Activated naive CD4-positive, alpha-beta T cell treated with anti-CD3 and anti-CD28 coated beads, Interleukin-2, amount 50 U/mL, for 72 hours (primary cell): Measurements from ENCODE around the gene FTCD. TPM values are rescaled to one million over a fixed set of nuclear protein-coding genes. Genes with fewer than 3 reads are reported as not detected.
"Not testable (repeated sequence)": the region's sequence is repeated elsewhere in the genome, so short reads cannot be mapped to it uniquely, and the experiment has no call there.

Source experiments
- ATAC-seq, 2 donors: fragments of 150-1000 bp; cut with Tn5 transposase; 2 replicates each; pipeline ENCODE4 v1.10.0; 2021; ENCODE audit warnings: mild to moderate bottlenecking in 2 of 2, moderate library complexity in 2 of 2
- DNase-seq, 2 donors: peaks; one replicate each; pipeline ENCODE4 v3.0.0; 2021 to 2022; ENCODE audit warnings: low spot score in 2 of 2
- H3K27ac Mint-ChIP-seq, 2 donors: one replicate each; pipeline ENCODE4 v1.8.0; 2022; ENCODE audit warnings: mild to moderate bottlenecking in 2 of 2, mixed read lengths in 2 of 2
- H3K36me3 Mint-ChIP-seq, 2 donors: one replicate each; pipeline ENCODE4 v1.8.0; 2022; ENCODE audit warnings: mixed read lengths in 2 of 2
- H3K9me3 Mint-ChIP-seq, 2 donors: one replicate each; pipeline ENCODE4 v1.8.0; 2022; ENCODE audit warnings: mixed read lengths in 2 of 2
- total RNA-seq, 2 donors: library from RNA; stranded (reverse); gene quantifications; one replicate each; pipeline ENCODE4 v1.2.3, GENCODE V29; 2022

FTCD gene
- total RNA-seq, 2 donors from 2014 or later, result 0.21 to 0.39 TPM

DNA sequence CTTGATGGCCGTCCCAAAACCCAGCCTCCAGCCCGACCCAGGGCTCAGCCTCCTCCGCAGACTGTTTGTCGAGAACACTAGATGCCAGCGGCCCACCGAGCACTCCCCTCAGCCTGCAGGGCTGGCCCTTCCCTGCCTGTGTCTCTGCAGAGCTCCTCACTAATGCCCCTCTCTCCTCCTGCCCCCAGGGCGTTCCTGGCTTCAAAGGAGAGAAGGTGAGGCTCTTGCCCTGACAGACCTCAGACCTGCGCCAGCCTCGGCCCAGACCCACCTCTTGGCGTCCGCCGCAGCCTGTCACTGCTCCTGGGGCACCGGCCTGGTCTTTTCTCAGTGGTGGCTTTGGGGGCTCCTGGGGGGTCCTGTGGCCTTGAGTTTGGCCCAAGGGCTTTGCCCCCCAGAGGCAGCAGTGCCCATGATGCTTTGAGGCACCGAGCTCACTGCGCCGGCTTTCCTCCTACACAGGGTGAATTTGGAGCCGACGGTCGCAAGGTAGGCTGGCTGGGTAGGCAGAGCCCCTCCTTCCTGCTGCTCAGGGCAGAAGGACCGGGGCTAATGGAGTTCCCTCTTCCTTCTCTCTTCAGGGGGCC lies 39.1 kb downstream of the FTCD start:
- Mint-ChIP-seq H3K27ac (no peak overlapping the region), H3K9me3 (no peaks in the 10 kb centered on the region), H3K36me3 (peaks cover 0 to 17% of the 10 kb centered on the region in 2 donors)
- ATAC-seq (no peak), DNase-seq (no peak)

DNA sequence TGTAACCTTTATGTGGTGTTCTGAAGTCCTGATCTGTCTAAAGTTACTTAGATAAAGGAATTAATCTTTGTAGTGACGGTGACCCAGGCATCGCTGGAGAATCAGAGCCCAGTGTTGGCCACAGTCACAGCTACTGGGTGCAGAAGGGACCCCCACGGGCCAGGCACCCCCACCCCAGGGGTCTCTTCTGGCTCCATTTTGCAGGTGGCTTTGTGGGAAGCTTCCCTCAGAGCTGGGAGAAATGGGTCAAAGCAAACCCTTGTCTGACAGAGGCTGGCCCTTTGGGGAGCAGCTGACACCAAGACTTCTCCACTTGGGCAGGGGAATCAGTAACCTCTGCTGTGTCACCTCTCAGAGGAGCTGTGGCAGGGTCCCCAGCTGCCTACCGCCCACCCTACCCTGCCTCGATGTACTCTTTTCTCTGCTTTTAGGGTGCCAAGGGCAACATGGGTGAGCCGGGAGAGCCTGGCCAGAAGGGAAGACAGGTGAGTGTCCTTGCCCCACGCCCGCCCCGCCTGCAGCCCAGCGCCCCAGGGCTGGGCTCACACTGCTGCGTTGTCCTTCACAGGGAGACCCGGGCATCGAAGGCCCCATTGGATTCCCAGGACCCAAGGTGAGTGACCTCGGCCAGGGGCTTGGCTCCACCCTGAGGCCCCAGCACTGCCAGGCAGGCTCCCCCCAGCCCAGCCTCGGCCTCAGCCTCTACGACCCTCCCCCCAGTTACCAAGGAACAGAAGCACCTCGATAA lies 39.8 kb downstream of the FTCD start:
- H3K36me3 Mint-ChIP-seq, result peaks cover 0 to 17% of the 10 kb centered on the region in 2 donors
- no peaks in the 10 kb centered on the region for H3K9me3 Mint-ChIP-seq
- no peak for ATAC-seq
- no peak overlapping the region for H3K27ac Mint-ChIP-seq
- DNase-seq, result no peak

- no peaks in the 10 kb centered on the region for H3K9me3 Mint-ChIP-seq
- no peak for DNase-seq
These were observed 40.4 kb downstream of the FTCD start for GRCh38 chr21:46114963-46115362.

GRCh38 chr21:46113497-46114176 lies 41.7 kb downstream of the FTCD start:
- ATAC-seq (no peak), DNase-seq (no peak)
- Mint-ChIP-seq H3K9me3 (no peaks in the 10 kb centered on the region), H3K27ac (no peak overlapping the region), H3K36me3 (peaks cover 0 to 17% of the 10 kb centered on the region in 2 donors)

More at GRCh38 chr21:46114963-46115362, 40.4 kb downstream of the FTCD start:
- Mint-ChIP-seq H3K36me3 (peaks cover 0 to 17% of the 10 kb centered on the region in 2 donors), H3K27ac (no peak overlapping the region)
- ATAC-seq, result no peak

- DNase-seq, result peak in 1 of 2 donors; percentile 48
- ATAC-seq, result no peak
These were observed 42.6 kb downstream of the FTCD start for GRCh38 chr21:46112725-46113215.

DNA sequence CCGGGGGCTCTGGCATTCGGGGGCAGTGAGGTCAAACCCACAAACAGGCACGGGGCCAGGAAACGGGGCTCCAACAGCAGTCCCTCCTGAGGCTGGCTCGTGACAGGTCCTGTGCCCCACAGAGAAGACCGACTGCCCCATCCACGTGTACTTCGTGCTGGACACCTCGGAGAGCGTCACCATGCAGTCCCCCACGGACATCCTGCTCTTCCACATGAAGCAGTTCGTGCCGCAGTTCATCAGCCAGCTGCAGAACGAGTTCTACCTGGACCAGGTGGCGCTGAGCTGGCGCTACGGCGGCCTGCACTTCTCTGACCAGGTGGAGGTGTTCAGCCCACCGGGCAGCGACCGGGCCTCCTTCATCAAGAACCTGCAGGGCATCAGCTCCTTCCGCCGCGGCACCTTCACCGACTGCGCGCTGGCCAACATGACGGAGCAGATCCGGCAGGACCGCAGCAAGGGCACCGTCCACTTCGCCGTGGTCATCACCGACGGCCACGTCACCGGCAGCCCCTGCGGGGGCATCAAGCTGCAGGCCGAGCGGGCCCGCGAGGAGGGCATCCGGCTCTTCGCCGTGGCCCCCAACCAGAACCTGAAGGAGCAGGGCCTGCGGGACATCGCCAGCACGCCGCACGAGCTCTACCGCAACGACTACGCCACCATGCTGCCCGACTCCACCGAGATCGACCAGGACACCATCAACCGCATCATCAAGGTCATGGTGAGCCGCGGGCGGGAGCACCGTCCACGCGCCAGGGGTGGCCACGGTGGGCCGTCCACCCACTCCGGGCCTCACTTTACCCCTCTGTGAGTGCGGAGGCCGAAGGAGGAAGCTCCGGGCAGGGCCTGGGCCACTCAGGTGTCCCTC lies 43.3 kb downstream of the FTCD start:
- no peak for ATAC-seq
- H3K27ac Mint-ChIP-seq, result no peak overlapping the region
- peak in 1 of 2 donors; percentile 42 for DNase-seq

More at GRCh38 chr21:46112725-46113215, 42.6 kb downstream of the FTCD start:
- Mint-ChIP-seq H3K36me3 (peaks cover 0 to 19% of the 10 kb centered on the region in 2 donors), H3K9me3 (peaks cover 0 to under 1% of the 10 kb centered on the region in 2 donors), H3K27ac (no peak overlapping the region)

GRCh38 chr21:46111193-46111571 lies 44.2 kb downstream of the FTCD start:
- Mint-ChIP-seq H3K36me3 (peaks cover 5 to 28% of the 10 kb centered on the region in 2 donors), H3K27ac (no peak overlapping the region), H3K9me3 (peaks cover 0 to 10% of the 10 kb centered on the region in 2 donors)
- DNase-seq (peak in 1 of 2 donors; percentile 48), ATAC-seq (no peak)

More for the DNA sequence above, 43.3 kb downstream of the FTCD start:
- Mint-ChIP-seq H3K36me3 (peaks cover 4 to 26% of the 10 kb centered on the region in 2 donors), H3K9me3 (peaks cover 0 to 8% of the 10 kb centered on the region in 2 donors)

GRCh38 chr21:46110499-46111192 lies 44.7 kb downstream of the FTCD start:
- no peak for ATAC-seq
- Mint-ChIP-seq H3K9me3 (peaks cover 0 to 10% of the 10 kb centered on the region in 2 donors), H3K36me3 (peaks cover 5 to 28% of the 10 kb centered on the region in 2 donors), H3K27ac (no peak overlapping the region)
- peak; percentile 0 to 44 for DNase-seq

DNA sequence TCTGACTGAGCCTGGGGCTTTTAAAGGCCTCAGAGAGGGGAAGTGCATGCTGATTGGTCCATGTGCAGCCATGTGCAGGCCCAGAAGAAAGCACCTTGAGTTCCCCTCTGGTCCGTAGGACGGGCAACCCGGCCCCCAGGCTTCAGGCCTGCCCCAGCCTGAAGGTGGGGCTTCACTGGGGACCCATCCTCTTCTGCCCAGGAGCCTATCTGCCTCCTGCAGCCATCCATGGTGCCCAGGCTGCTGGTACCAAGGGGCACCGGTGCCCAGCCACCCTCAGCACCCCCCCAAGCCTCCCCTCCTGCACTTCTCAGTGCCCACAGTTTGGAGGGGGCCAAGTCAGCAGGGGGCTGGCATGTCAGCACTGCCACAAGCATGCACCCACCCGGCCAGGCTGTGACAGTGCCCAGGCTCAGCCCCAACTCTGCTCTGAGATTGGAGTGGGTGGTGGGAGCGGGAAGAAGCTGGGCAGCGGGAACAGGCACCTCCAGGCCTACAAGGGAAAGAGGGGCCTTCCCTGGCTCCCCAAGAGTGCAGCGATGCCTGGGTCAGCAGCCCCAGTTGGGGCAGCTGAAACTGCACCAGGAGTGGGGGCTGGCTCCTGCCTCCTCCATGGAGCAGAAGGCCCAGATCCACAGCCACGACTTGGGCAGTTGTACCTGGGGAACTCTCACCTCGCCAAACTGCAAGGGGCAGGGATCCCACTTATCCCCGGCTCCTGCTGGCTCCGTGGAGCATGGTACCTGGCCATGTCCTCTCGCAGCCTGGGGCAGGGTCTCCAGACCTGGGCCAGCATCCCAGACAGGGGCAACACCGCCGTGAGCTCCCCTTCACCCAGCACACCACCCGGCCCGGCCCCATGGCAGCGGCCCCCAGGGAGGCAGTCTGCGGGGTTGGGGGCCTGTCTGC lies 45.8 kb downstream of the FTCD start:
- peaks cover 0 to 10% of the 10 kb centered on the region in 2 donors for H3K9me3 Mint-ChIP-seq
- no peak overlapping the region for H3K27ac Mint-ChIP-seq
- ATAC-seq, result no peak
- peaks cover 8 to 20% of the 10 kb centered on the region in 2 donors for H3K36me3 Mint-ChIP-seq
- peak in 1 of 2 donors; percentile 1 for DNase-seq

DNA sequence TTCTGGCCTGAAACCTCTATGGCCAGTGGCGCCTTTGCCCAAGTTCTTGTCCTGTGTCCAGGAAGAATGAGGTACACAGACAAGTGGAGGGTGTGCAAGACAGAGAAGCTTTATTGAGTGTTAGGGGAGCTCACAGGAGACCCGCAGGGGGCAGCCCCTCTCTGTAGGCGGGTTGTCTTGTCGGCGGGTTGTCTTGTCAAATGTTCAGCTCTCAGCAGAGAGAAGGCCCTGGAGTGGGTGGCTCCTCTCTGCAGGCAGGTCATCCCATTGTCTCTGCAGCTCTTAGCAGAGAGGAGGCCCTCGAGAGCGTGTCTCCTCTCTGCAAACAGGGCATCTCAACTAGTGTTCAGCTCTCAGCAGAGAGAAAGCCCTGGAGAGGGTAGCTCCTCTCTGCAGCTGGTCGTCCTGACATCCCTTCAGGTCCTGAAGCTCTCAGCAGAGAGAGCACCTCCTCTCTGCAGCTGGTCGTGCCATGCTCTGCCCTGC lies 46.5 kb downstream of the FTCD start:
- Mint-ChIP-seq H3K9me3 (peaks cover 5 to 16% of the 10 kb centered on the region in 2 donors), H3K27ac (no peak overlapping the region), H3K36me3 (peaks cover 15 to 22% of the 10 kb centered on the region in 2 donors)
- DNase-seq, result peak in 1 of 2 donors; percentile 47
- ATAC-seq, result no peak

GRCh38 chr21:46107376-46107775 lies 48.0 kb downstream of the FTCD start:
- DNase-seq, ATAC-seq, H3K27ac Mint-ChIP-seq: not testable (repeated sequence)
- Mint-ChIP-seq H3K36me3 (peaks cover 22 to 33% of the 10 kb centered on the region in 2 donors), H3K9me3 (peaks cover 9 to 27% of the 10 kb centered on the region in 2 donors)

DNA sequence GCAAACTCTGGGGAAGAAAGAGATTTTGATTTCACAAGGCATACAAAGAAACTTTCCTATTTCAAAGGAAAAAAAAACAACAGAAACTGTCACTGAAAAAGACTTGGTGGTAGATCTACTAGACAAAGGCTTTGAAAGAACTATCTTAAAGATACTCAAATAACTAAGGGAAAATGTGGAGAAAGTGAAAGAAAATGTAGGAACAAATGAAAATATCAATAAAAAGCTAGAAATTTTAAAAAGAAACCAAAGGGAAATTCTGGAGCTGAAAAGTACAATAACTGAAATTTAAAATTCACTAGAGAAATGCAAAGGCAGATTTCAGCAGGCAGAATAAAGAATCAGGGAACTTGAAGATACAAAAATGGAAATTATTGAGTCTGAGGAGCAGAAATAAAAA lies 51.3 kb downstream of the FTCD start:
- ATAC-seq, result no peak
- Mint-ChIP-seq H3K9me3 (peaks cover 9 to 38% of the 10 kb centered on the region in 2 donors), H3K36me3 (peaks cover 28 to 35% of the 10 kb centered on the region in 2 donors), H3K27ac (no peak overlapping the region)
- DNase-seq, result no peak

GRCh38 chr21:46100906-46101305 lies 54.5 kb downstream of the FTCD start:
- Mint-ChIP-seq H3K36me3 (peaks cover 23 to 24% of the 10 kb centered on the region in 2 donors), H3K9me3 (peaks cover 9 to 28% of the 10 kb centered on the region in 2 donors), H3K27ac (no peak overlapping the region)
- no peak for DNase-seq
- ATAC-seq, result no peak

GRCh38 chr21:46100426-46100825 lies 55.0 kb downstream of the FTCD start:
- H3K9me3 Mint-ChIP-seq, result peaks cover 9 to 28% of the 10 kb centered on the region in 2 donors
- no peak for ATAC-seq
- no peak for DNase-seq
- H3K27ac Mint-ChIP-seq, result no peak overlapping the region
- H3K36me3 Mint-ChIP-seq, result peaks cover 23 to 24% of the 10 kb centered on the region in 2 donors
